ENCODE measurements around the gene GLG1. TPM values are rescaled to one million over a fixed set of nuclear protein-coding genes. Genes with fewer than 3 reads are reported as not detected.

Gene GLG1
- total RNA-seq, 1 donor from 2014 or later = 72.1 TPM

DNA sequence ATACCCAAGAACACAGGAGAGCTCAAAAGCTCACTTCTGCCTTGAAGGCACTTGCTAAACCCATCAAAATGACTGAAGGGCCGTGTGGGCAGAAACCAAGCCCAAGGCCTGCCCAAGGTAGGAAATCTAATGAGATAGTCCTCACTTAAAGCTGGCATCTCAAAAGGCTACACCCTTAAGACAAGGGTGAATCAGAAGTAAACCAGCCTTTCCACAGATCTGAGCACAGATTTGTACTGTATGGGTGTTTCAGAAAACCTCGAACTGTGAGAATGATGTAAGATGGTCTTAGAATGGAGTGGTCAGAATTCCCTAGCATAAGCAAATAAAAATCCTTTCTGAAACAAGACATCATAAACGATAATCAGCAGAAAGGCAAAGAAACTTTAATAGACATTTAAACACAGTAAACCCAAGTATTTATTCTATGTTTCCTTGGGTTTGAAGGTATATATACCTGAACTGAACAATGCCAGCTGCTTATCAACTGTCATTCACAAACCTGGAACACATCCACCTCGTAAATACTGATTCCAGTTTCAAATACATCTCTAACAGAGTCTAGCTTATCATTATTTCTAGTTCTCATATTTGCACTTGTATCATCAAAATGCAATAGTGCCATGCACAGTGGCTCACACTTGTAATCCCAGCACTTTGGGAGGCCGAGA lies 37.8 kb downstream of the GLG1 start:
- TF ChIP-seq CTCF (conservative IDR thresholded peaks at IDR 0.05; ENCODE audit: low read depth, low read length) = no peak
- DNase-seq (ENCODE audit: low read depth) = no peak
- no peak overlapping the region for H3K4me3 ChIP-seq (ENCODE audit: low read depth, low read length)

- no peak for TF ChIP-seq CTCF (conservative IDR thresholded peaks at IDR 0.05; ENCODE audit: low read depth, low read length)
- H3K4me3 ChIP-seq (ENCODE audit: low read depth, low read length) = no peak overlapping the region
- no peak for DNase-seq (ENCODE audit: low read depth)
Measured at GRCh38 chr16:74567901-74568300, 39.0 kb downstream of the GLG1 start.

DNA sequence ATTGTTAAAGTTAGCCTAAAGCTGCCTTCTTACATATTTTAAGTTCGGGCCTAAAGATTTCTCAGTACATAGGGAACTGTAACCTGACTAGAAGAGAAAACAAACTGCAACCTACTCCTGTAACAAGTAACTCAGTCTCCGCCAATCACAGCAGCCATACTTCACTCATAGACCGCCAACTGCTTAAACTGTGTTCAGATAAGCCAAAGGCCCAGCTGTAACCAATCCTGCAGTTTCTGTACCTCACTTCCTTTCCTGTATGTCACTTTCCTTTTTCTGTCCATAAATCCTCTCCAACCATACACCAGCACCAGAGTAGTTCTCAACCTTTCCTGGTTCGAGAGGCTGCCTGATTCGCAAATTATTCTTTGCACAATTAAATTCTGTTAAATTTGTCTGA lies 41.5 kb downstream of the GLG1 start:
- H3K4me3 ChIP-seq (ENCODE audit: low read depth, low read length) = no peak overlapping the region
- no peak for DNase-seq (ENCODE audit: low read depth)
- no peak for TF ChIP-seq CTCF (conservative IDR thresholded peaks at IDR 0.05; ENCODE audit: low read depth, low read length)

- H3K4me3 ChIP-seq (ENCODE audit: low read depth, low read length) = no peak overlapping the region
- TF ChIP-seq CTCF (conservative IDR thresholded peaks at IDR 0.05; ENCODE audit: low read depth, low read length) = no peak
- no peak for DNase-seq (ENCODE audit: low read depth)
Measured at GRCh38 chr16:74564451-74564984, 42.4 kb downstream of the GLG1 start.

- H3K4me3 ChIP-seq (ENCODE audit: low read depth, low read length) = no peak overlapping the region
- TF ChIP-seq CTCF (conservative IDR thresholded peaks at IDR 0.05; ENCODE audit: low read depth, low read length) = no peak
- DNase-seq (ENCODE audit: low read depth) = no peak
Measured at GRCh38 chr16:74563828-74564263, 43.1 kb downstream of the GLG1 start.

GRCh38 chr16:74562117-74562516 lies 44.8 kb downstream of the GLG1 start:
- no peak for DNase-seq (ENCODE audit: low read depth)
- TF ChIP-seq CTCF (conservative IDR thresholded peaks at IDR 0.05; ENCODE audit: low read depth, low read length) = no peak
- H3K4me3 ChIP-seq (ENCODE audit: low read depth, low read length) = no peak overlapping the region

GRCh38 chr16:74561626-74562025 lies 45.3 kb downstream of the GLG1 start:
- TF ChIP-seq CTCF (conservative IDR thresholded peaks at IDR 0.05; ENCODE audit: low read depth, low read length) = no peak
- no peak for DNase-seq (ENCODE audit: low read depth)
- no peak overlapping the region for H3K4me3 ChIP-seq (ENCODE audit: low read depth, low read length)
